ENCODE data around the gene PPM1A.

PPM1A gene

GRCh38 chr14:60332046-60332399 lies 83.0 kb downstream of the PPM1A start:
- TF ChIP-seq CTCF (IDR thresholded peaks at IDR 0.05; ENCODE audit: control insufficient read depth, insufficient read depth, low read depth, low read length, missing control alignments), result no peak
- H3K4me3 ChIP-seq (ENCODE audit: control insufficient read depth, low read depth, low read length), result no peak overlapping the region
- no peak for DNase-seq (ENCODE audit: low read depth)

DNA sequence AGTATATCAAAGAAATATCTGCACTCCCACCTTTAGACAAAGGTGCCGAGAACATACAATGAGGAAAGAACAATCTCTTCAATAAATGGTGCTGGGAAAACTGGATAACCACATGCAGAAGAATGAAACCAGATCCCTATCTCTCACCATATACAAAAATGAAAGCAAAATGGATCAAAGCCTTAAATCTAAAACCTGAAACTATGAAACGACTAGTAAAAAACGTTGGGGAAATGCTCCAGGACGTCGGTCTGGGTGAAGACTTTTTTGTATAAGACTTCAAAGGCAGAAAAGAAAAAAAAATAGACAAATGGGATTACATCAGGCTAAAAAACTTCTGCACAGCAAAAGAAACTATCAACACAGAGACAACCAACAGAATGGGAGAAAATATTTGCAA lies 83.8 kb downstream of the PPM1A start:
- DNase-seq (ENCODE audit: low read depth), result no peak
- no peak overlapping the region for H3K4me3 ChIP-seq (ENCODE audit: control insufficient read depth, low read depth, low read length)
- TF ChIP-seq CTCF (IDR thresholded peaks at IDR 0.05; ENCODE audit: control insufficient read depth, insufficient read depth, low read depth, low read length, missing control alignments), result no peak

DNA sequence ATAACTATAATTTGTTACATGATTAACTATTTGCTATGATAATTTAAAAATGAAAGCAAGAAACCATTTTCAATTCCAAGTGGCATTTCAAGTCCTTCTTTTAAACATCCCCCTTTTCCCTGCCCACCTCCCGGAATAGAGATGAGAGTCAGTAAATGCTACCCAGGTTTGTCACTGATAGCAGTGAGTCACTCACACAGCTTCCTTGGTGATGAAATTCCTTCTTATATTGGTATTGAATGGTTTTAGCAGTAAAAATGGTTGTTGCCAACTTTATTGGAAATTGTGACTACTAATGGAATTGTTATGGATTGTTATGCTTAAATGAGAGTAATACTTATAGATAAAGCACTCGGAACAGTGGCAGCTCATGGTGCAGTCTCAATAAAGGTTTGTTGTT lies 90.5 kb downstream of the PPM1A start:
- no peak for DNase-seq (ENCODE audit: low read depth)
- TF ChIP-seq CTCF (IDR thresholded peaks at IDR 0.05; ENCODE audit: control insufficient read depth, insufficient read depth, low read depth, low read length, missing control alignments), result no peak
- H3K4me3 ChIP-seq (ENCODE audit: control insufficient read depth, low read depth, low read length), result no peak overlapping the region

DNA sequence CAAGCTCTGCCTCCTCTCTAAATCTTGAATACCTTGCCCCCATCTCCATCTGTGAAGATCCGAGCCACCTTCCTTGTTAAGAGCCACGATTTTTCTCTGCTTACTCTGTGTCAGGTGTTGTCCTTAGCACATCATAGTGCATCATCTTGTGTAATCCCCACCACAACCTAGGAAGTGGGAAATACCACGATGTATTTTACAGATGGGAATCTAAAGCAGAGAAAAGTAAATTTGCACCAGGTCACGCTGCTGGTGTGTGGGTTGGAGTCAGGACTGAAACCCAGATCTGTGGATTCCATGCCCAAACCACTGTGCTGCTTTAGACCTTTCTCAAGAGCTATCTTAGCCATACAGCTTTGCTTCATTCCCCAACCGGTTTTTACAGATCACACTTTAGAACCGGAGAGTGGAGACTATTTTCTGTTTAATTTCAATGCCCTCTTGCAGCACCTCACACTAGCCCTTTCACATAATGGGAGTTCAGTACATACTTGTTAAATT lies 94.6 kb downstream of the PPM1A start:
- no peak overlapping the region for H3K4me3 ChIP-seq (ENCODE audit: control insufficient read depth, low read depth, low read length)
- DNase-seq (ENCODE audit: low read depth), result no peak
- no peak for TF ChIP-seq CTCF (IDR thresholded peaks at IDR 0.05; ENCODE audit: control insufficient read depth, insufficient read depth, low read depth, low read length, missing control alignments)

DNA sequence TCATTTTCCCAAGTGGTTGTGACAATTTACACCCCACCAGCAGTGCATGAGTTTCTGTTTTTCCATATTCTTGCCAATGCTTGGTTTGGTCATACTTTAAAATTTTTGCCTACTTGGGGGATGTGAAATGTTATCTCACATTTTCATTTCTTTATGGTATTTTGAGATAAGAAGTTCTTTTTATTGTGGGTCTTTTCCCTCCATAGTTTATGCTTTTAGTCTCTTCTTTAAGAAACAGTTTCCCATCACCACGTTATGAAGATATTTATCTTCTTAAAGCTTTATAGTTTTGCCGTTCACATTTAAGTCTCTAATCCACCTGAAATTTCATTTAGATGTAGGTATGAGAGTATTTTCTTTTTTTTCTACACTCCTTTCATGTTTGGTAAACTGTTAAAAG lies 95.7 kb downstream of the PPM1A start:
- no peak for DNase-seq (ENCODE audit: low read depth)
- no peak for TF ChIP-seq CTCF (IDR thresholded peaks at IDR 0.05; ENCODE audit: control insufficient read depth, insufficient read depth, low read depth, low read length, missing control alignments)
- no peak overlapping the region for H3K4me3 ChIP-seq (ENCODE audit: control insufficient read depth, low read depth, low read length)

DNA sequence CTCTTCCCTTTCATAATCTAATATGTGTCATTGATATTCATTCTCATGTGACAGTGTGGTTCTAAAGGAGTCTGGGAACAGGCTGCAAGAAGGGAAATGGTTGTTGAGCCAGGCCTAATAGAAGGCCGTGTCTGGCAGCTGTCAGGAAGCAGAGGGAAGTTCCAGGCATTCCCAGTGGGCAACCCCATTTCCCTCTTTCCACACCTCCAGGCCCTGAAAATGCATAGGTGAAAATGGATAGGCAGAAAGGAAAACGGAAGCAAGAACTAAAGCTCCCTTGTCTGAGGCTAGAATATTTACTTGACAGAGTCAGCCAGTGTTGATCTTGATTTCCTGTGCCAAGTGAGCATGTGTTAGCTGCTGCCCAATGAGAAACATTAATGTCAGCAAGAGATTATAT lies 97.7 kb downstream of the PPM1A start:
- TF ChIP-seq CTCF (IDR thresholded peaks at IDR 0.05; ENCODE audit: control insufficient read depth, insufficient read depth, low read depth, low read length, missing control alignments), result no peak
- H3K4me3 ChIP-seq (ENCODE audit: control insufficient read depth, low read depth, low read length), result no peak overlapping the region
- DNase-seq (ENCODE audit: low read depth), result no peak

DNA sequence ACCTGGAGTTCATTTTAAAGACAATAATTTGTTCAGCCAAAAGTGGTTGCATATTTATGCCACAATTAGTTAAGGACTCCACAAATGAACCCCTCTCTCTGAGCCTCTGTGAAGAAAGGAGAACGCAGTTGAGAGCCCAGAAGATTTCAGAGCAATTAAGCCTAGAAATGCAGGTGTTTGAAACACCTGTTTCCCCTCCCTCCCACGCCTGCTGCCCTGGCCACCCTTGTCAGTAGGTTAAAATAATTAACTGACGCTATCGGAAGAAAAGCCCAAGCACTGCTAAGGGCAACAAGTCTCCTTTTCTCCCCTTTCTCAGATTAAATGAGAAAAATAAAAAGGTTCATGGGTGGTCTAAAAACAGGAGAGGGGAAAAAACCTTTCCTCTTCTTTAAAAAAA lies 99.2 kb downstream of the PPM1A start:
- no peak for TF ChIP-seq CTCF (IDR thresholded peaks at IDR 0.05; ENCODE audit: control insufficient read depth, insufficient read depth, low read depth, low read length, missing control alignments)
- H3K4me3 ChIP-seq (ENCODE audit: control insufficient read depth, low read depth, low read length), result no peak overlapping the region
- no peak for DNase-seq (ENCODE audit: low read depth)
